Stimulated activated CD8-positive, alpha-beta memory T cell treated with anti-CD3 and anti-CD28 coated beads, Interleukin-7, amount 100 ng/mL, for 1 hour (primary cell): ENCODE results near the gene ACYP1.

Experiments
- DNase-seq, 2 donors: peaks; one replicate each; pipeline ENCODE4 v3.0.0-alpha.2; 2020; ENCODE audit warnings: low read depth in 2 of 2

Gene ACYP1

DNA sequence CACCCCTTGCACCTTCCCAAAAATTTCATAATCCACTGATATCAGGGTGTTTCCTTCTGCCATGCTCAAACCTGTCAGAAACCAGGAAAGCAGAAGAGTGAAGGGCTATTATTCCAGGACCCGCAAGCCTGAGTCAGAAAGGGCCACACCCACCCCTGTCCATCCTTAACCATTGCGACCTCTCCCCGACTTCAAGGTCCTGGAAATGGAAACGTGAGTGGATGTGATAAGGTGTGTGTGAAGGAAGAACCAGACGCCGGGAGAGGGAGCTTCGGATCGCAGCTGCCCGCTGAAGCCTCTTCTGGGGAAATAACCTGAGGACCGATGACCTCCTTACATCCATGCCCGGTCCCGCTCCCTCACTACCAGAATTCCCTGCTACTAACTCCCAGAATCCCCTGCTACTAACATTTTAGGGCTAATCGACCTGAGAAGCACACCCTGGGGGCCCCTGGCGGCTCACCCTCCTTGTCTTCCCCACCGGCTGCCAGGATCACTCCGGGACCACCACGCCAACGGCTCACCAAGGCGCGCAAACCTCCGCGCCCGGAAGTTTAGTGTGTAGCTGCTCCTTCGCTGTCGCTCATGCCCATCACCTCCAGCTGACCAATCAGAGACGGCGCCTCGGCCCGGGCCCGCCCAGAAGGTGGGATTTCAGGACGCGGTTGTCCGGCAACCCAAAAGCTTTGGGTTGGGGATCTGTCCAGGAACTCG, at the start of gene ACYP1:
ACYP1 (minus strand) TSS at position 534 of the 714 bp plus-strand sequence; CDS start at position 63, 471 bp downstream.
- peak; percentile 77 to 81 for DNase-seq

DNA sequence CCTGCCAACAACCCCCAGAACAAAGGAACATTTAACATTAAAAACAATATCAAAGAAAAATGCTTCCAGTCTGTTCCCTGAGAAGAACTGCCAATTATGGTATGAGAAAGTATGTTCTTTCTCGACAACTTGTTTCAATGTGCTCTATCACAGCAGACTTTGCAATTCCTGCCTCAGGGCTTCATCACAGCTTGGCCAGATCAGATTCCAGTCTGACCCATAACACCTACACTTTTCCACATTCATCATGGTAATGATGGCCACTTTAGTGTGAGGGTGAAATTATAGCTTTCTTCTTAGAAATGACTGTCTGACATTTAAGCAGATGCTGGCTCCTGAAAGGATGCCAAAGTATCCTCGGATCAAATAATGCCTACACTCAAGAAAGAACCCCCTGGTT, 46.1 kb upstream of the ACYP1 start:
- no peak for DNase-seq

DNA sequence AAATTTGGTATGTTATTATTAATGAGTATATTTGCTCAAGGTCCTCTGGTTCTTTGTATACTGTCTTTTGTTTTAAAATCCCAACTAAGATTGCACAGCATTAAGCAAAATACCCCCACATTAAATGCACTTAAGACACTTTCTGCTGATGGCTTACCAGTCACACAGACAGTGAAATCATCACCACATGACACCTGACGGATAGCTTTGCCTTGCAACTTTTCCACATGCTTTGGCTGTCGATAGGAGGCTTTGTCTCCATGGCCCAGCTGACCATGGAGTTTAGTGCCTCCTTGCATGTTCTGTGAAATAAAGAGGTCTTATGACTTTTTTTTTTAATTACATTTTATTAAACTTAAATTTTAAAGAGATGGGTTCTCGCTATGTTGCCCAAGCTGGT, 43.4 kb upstream of the ACYP1 start:
- no peak for DNase-seq

- DNase-seq = no peak
Measured at GRCh38 chr14:75101491-75101890, 37.7 kb upstream of the ACYP1 start.

DNA sequence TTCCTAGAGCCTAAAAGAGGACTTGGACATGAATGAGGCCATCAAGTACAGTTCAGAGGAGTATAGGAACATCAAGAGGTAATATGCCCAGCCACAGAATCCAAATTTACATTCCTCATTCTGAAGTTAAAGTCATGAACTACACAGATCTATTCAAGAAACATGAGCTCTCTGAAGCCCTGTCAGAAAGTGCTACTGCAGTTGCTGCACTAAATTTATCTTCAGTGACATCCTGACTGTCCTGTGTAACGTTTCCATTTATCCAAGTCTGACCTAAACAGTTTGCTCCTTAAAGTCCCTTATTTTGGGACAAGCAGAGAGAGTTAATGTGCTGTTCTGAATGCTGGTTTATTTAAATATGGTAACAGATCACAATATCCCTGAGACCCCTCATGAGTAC, 34.9 kb upstream of the ACYP1 start:
- no peak for DNase-seq

DNA sequence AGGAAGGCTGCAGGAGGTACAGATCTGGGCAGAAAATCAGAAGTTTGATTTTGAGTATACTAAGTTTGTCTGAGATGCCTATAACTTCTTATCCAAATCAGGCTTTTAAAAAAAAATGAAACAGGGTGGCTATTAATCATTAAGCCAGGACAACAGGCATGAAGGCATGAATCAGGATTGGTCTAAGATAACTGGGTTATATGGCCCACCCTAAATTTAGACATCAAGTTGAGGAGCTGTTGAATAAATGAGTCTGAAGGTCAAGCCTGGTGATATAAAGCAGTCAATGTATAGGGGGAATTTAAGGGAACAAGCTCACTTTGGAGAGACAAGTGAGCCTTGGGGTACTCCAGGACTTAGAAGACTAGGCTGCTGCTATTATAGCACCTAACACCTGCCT, 34.4 kb upstream of the ACYP1 start:
- no peak for DNase-seq

GRCh38 chr14:75096959-75097358, 33.1 kb upstream of the ACYP1 start:
- DNase-seq = no peak

GRCh38 chr14:75095690-75096089, 31.9 kb upstream of the ACYP1 start:
- DNase-seq = no peak

GRCh38 chr14:75094896-75095295, 31.1 kb upstream of the ACYP1 start:
- DNase-seq = no peak

DNA sequence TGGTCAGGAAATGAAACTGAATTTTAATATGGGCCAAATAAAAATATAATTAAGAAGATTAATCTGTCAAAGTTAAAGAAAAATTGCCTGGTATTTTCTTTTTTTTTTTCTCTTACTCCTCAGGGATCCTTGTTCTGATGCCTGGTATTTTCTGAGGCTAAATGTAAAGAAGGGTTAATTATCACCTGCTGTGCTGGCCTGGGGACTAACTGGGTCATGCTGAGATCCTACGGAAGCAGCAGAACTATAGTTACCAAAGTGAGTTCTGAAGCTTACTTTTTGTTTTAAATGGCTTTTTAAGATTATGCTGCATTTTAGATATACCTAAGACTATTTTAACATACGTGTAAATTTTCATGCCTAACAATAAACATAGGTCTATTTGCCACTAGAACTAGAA, 28.9 kb upstream of the ACYP1 start:
- DNase-seq = no peak

DNA sequence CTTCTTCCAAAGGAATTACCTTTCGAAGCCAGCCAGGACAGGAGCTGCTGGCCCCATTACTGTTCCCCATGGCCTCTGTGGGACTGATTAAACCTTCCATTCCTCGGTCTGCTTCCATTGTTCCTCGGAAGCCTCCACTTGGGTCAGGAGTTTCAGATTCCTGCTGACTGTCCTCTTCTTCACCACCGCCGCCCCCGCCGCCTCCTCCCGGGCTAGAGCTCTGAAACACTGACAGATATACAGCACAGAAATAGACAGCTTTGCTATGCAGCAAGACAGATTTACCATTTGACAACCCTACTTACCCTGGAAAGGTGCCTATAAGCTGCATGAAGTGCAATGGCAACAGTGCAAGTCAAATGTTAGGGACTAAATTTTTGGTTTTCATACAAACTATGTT, 27.4 kb upstream of the ACYP1 start:
- DNase-seq = no peak

DNA sequence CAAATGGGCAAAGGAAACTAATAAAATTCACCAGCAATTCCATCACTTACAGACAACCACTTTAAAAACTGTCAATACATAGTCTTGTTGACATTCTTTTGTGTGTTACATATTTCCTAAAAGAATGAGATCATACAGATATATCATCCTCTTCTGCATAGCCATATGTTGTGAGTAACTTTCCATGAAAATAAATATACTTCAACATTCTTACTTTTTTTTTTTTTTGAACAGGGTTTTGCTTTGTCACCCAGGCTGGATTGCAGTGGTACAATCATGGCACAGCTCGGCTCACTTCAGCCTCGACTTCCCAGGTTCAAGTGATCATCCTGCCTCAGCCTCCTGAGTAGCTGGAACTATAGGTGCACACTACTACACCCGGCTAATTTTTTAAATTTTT, 26.5 kb upstream of the ACYP1 start:
- DNase-seq = no peak

GRCh38 chr14:75088566-75089373, 24.9 kb upstream of the ACYP1 start:
- no peak for DNase-seq

DNA sequence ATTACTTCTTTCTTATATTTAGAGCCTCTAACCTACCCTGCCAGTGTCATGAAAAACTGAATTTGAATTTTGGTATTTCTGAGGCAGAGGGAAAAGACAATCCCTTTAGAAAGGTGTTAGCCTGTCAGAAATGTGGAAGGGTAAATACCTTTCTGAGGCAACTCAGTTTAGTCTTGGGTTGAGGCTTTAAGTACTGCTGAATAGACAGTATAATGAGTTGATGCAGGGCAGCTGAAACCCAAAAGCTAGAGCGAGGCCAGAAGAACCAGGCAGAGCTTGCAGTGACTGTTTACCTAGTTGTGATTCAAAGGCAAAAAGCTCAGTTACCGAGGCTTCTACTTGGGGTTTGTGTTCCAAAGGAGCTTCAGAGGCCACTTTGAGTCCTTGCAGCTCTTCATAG, 24.3 kb upstream of the ACYP1 start:
- no peak for DNase-seq

GRCh38 chr14:75084513-75084912, 20.7 kb upstream of the ACYP1 start:
- no peak for DNase-seq

DNA sequence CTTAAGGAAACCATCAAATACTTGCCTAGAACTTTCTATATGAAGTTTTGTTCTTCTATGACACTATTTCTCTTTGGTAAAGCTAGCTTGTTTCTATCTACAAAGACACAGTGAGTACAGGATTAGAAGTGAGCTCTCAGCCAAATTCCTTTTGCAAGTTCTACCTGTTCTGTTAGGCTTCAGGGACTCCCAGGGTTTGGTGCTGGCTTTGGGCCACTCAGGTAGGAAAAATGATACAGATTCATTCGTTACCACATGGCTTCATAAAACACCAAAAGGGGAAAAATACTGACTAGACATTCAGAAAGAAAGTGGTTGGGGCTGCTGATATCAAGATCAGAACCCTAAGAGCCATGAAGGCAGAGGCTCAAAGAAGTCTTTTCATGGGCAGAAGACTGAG, 19.4 kb upstream of the ACYP1 start:
- DNase-seq = no peak

- no peak for DNase-seq
Measured at GRCh38 chr14:75081660-75082229, 17.9 kb upstream of the ACYP1 start.

DNA sequence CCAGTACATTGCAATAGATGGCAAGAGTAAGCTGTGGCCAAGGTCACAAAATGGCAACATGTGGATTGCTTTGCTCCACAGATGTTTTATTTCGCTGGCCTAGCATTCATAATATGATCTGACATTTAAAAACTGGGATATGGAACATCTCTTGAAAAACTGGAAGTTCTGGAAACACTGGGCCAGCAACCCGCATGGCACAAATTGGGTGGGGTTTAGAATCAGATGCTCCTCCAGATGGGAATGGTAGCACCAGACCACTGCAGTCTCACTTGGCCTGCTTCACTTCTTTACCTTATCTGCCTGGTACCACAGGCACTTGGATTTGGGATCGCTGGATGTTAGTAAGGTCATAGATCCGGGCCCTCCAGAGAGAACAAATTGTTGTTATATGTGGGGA, 15.7 kb upstream of the ACYP1 start:
- DNase-seq = no peak

GRCh38 chr14:75077794-75078193, 14.0 kb upstream of the ACYP1 start:
- DNase-seq = no peak

DNA sequence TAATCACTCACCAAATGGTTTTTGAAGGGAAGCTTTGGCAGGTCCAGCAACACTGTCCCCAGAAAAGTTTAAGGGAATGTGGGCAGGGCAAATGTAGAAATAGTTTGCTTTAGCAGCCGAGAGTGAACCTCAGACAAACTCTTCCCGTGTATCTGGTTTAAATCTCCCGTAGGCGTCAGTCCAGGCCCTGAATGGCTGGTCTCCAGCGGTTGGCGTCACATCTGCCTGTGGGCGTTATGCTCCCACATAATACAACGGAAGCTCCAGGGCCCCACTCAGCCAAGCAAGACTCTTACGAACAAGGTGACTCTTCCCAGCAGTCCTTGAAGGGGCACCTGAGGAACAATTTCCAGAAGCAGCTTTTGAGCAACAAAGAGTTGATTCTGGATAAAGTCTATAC, 6.6 kb upstream of the ACYP1 start:
- no peak for DNase-seq

DNA sequence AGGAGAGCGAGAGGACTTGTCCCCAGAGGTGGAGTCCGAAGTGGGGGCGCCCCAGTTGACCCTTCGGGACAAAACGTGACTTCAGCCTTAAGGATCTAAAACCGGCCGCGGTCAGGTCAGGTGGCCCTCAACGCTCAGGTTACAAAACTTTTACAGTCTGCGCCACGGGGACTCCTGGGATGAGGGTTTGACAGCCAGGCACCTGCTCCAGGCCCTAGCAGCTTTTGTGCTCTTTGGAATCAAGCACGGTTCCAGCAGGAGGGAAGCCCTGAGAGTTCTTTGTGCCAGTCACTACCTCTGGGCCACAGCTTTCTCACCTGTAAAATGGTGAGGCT, 6.0 kb upstream of the ACYP1 start:
- no peak for DNase-seq

GRCh38 chr14:75069121-75069810, 5.4 kb upstream of the ACYP1 start, which contains the start of gene ZC2HC1C:
Gene ZC2HC1C (plus strand): TSS chr14:75069641. CDS start chr14:75070574, 933 bp downstream.
- DNase-seq = peak in 1 of 2 donors; percentile 9
